ENCODE data around the gene UAP1L1.

The UAP1L1 gene

GRCh38 chr9:137041124-137041523 is 36.2 kb upstream of the UAP1L1 start:
- DNase-seq (ENCODE audit: low spot score): no peak

GRCh38 chr9:137042751-137043727 is 34.3 kb upstream of the UAP1L1 start:
- no peak for DNase-seq (ENCODE audit: low spot score)

- no peak for DNase-seq (ENCODE audit: low spot score)
Measured at GRCh38 chr9:137044037-137044436, 33.3 kb upstream of the UAP1L1 start.

GRCh38 chr9:137044502-137045177 is 32.7 kb upstream of the UAP1L1 start:
- DNase-seq (ENCODE audit: low spot score): no peak

GRCh38 chr9:137045294-137046087 is 31.8 kb upstream of the UAP1L1 start:
- DNase-seq (ENCODE audit: low spot score): no peak

DNA sequence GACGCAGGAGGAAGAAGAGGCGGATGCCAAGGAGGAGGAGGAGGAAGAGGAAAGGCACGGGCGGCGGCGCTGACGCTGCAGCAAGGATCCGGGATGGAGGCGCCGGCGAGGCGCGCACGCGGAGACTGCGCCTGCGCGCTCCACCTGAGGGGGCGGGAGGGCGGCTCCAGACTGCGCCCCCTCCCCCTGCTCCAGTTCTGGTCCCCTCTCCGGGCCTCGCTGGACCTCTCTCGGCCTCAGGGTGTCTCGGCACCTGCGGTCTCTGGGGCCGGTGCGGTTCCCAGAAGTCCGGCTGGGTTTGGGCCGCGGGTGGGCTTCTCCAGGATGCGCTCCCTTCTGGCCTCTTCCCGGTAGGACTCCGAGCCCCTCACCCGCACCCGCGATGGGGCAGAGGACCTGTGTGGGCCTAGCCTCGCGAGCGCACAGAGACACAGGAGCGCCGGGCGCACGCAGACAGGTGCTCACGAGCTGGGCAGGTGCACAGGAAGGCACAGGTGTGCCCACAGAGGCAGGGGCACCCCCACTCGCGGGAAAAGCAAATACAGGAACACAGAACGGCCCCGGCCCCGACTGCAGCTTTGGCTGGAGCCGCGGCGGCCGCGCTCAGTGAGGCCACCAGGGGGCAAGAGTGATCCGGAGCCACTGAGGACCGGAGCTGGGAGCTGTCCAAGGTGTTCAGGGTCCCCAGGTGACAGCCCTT is 31.1 kb upstream of the UAP1L1 start, which contains the start of gene NPDC1:
Gene NPDC1, minus strand, starts transcription at position 90 of the 700 bp plus-strand sequence. CDS start 188 bp downstream, outside the sequence.
- peak; percentile 83 for DNase-seq (ENCODE audit: low spot score)

GRCh38 chr9:137048655-137049543 is 28.4 kb upstream of the UAP1L1 start:
- no peak for DNase-seq (ENCODE audit: low spot score)

GRCh38 chr9:137049544-137050449 is 27.5 kb upstream of the UAP1L1 start:
- peak; percentile 54 for DNase-seq (ENCODE audit: low spot score)

- no peak for DNase-seq (ENCODE audit: low spot score)
Measured at GRCh38 chr9:137050570-137050969, 26.7 kb upstream of the UAP1L1 start.

DNA sequence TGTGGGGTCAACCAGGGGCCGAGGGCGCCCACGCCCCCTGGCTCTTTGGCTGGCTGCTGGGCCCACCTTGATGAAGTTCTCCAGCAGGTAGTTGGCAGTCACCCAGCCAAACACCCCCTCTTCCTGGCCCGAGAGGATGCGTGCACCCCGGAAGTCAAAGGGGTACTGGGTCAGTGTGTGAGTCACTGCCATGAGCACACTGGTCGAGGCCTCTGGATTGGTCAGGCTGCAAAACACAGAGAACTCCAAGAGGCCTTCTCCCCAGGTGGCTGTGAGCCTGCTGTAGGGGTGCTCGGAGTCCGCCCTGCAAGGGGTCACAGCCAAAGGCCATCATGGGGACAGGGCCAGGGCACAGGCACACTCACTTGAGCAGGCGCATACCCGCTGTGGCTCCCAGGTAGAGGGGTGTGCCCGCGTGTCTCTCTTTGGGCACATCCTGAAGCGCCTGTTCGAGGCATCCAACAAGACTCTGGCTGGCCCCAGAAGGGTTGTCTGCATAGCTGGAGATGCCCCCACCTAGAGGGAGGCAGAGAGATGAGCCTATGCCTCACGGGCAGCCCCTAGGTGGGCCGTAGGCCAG is 26.1 kb upstream of the UAP1L1 start:
- no peak for DNase-seq (ENCODE audit: low spot score)

DNA sequence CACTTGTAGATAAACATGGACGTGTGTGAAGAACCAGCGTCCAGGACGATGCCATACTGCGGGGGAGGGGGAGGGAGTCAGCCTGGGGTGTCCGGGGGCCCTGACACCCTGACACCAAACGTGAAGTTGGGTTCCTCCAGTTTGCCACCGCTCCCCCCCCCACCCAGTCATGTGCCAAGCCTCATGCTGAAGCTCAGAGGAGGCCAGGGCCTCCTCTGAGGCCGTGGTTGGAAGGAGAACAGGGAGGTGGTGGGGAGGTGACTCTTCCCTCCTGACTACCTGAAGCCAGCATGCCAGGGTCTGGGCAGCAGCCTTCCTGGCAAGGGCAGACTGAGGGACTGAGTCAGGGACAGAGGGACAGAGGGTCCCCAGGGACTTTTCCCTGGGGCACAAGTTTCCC is 25.0 kb upstream of the UAP1L1 start:
- no peak for DNase-seq (ENCODE audit: low spot score)

DNA sequence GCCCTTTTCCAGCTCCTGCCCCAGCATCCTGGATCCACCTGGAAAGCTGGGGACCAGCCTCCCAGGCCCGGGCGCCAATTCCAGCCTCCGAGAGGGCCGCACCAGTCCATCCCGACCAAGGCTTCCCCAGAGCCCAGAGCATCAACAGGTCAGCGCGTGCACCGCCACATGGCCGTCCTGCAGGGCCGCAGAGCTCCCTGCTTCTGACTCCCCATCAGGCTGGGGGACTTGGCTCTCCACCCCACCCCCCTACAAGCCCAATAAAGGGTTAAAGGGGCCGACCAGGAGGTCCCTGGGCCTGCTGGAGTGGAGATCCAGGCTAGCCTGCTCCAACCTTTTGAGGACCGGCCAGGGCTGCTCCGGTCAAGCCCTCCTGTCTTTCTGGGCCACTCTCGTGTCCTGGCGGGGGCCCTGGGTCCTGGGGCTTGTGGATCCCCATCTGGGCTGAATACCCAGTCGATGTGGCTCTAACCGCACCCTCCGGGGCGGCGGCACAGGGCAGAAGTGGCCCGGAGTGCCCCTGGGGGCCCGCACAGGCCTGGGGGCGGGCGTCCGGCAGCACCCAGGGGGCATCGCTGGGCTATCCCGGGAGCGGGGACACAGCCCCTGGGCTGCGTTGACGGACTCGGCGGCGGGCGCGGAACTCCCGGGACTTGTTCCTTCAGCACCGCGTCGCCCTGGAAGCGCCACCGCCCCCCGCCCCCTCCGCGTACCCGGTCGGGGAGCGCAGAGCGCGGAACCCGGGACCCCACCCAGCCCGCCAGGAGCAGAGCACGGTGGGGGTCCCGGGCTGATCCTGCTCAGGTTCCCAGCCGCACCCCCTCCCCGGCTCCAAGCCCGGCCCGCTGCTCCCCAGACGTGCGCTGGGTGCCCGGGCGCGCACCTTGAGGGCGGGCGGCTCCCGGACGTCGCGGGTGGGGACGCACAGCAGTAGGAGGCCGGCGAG is 24.0 kb upstream of the UAP1L1 start:
- DNase-seq (ENCODE audit: low spot score): no peak

- peak; percentile 34 for DNase-seq (ENCODE audit: low spot score)
Measured at GRCh38 chr9:137053944-137054931, 23.1 kb upstream of the UAP1L1 start, which contains the start of gene ENTPD2. ENTPD2 (minus strand) TSS chr9:137054061; CDS start chr9:137053997, 64 bp downstream.

DNA sequence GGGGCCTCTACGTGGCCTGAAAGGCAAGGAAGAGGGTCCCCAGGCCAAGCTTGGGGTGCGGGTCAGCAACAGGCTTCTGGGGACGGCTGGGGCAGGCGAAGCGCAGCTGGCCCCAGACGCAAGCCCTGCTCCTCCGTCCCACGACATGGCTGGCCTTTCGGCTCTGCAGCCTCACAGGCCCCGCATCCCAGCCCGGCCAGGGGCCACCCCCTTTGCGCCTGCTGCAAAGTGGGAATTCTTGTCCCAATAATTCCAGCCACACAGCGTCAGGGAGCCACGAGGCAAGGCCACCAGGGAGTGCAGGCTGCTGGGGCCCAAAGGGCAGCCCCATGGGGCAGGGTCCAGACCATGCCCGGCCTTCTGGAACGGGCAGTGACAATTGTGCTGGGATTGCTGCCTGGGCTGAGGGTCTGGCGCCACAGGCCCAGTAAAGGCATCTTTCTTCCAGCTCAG is 22.4 kb upstream of the UAP1L1 start:
- no peak for DNase-seq (ENCODE audit: low spot score)

- DNase-seq (ENCODE audit: low spot score): no peak
Measured at GRCh38 chr9:137055385-137056364, 21.6 kb upstream of the UAP1L1 start.

Data from CD4-positive, alpha-beta T cell treated with Interleukin-15 for 4 hours (primary cell).